ENCODE data around the gene FAM118A. TPM values are rescaled to one million over a fixed set of nuclear protein-coding genes. Genes with fewer than 3 reads are reported as not detected.

The FAM118A gene
- total and polyA plus RNA-seq, 2 of the 8 experiments (the other 6 are each of a cell fraction or from before 2014, with no cell fraction given) = 8.5 to 18.6 TPM

DNA sequence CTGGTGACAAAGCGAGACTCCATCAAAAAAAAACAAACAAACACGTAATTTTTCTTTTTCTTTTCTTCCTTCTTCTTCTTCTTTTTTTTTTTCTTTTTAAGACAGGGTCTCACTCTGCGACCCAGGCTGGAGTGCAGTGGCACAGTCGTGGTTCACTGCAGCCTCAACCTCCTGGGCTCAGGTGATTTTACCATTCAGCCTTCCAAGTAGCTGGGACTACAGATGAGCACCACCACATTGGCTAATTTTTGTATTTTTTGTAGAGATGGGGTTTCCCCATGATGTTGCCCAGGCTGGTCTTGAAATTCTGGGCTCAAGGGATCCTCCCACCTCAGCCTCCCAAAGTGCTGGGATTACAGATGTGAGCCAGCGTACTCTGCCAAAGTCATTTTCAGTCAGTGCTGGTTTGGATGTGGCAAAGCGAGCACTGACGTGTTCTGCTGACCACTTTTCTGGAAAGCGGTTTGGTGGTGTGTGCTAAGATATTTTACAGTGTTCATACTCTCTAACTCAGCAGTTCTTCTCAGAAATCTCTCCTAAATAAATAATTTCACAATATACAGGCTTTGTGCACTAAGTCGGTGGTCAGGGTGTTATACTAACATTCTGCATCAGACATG, 10.7 kb downstream of the FAM118A start:
- FAIRE-seq (no peak), DNase-seq (ENCODE audit: low read depth in 1 of 2, low spot score in 2 of 2) (no peak)
- Histone ChIP-seq H3K4me2 (ENCODE audit: insufficient read depth in 1 of 2, low read depth in 2 of 2, low read length in 2 of 2) (no peak overlapping the region), H2BK12ac (ENCODE audit: low read depth, low read length) (no peak overlapping the region), H2BK5ac (ENCODE audit: low read depth, low read length) (no peak overlapping the region), H3K4me1 (replicated peaks in 1 of 4; ENCODE audit: control insufficient read depth in 3 of 4, insufficient read depth in 4 of 4, low read length in 3 of 4) (no peaks in the 10 kb centered on the region; a peak in 3 of 7 replicates), H4K20me1 (replicated peaks in 1 of 2; ENCODE audit: control insufficient read depth in 1 of 2, insufficient read depth in 2 of 2, low read length in 2 of 2) (peaks cover 0 to 12% of the 10 kb centered on the region in 2 experiments), H3K9ac (replicated peaks in 1 of 4; ENCODE audit: extremely low read depth in 1 of 4, low read depth in 3 of 4, low read length in 3 of 4) (no peak overlapping the region), H2BK120ac (replicated peaks; ENCODE audit: low read depth, low read length) (no peak overlapping the region), H4K91ac (replicated peaks; ENCODE audit: insufficient read length, low read length) (no peak overlapping the region), H3K79me1 (ENCODE audit: low read depth, low read length) (peaks cover 8% of the 10 kb centered on the region), H3K23me2 (ENCODE audit: low read depth, low read length) (no peaks in the 10 kb centered on the region), H3K14ac (ENCODE audit: insufficient read length) (no peak overlapping the region), H4K5ac (ENCODE audit: insufficient read length, low read depth, low read length) (no peak overlapping the region), H3K18ac (ENCODE audit: extremely low read depth, low read length) (no peak overlapping the region), H2BK20ac (ENCODE audit: low read length) (no peak overlapping the region), H3K27ac (ENCODE audit: low read depth, low read length) (no peak overlapping the region), H3K36me3 (ENCODE audit: control insufficient read depth in 2 of 4, insufficient read depth in 4 of 4, low read length in 3 of 4) (peaks cover 0 to 10% (median 6%) of the 10 kb centered on the region in 4 experiments; a peak in 4 of 8 replicates), H3K4me3 (ENCODE audit: extremely low read depth in 1 of 4, insufficient read depth in 2 of 4, low read depth in 3 of 4, low read length in 4 of 4) (no peak overlapping the region), H3K56ac (replicated peaks; ENCODE audit: insufficient read length, low read depth, low read length) (no peak overlapping the region), H3K23ac (ENCODE audit: insufficient read length) (no peak overlapping the region), H4K8ac (ENCODE audit: extremely low read depth, insufficient read depth, low read length) (no peak overlapping the region), H2AK5ac (ENCODE audit: low read depth, low read length) (no peak overlapping the region), H2AFZ (ENCODE audit: low read length) (no peak overlapping the region), H3K27me3 (replicated peaks in 1 of 4; ENCODE audit: control insufficient read depth in 3 of 4, extremely low read depth in 1 of 4, insufficient read depth in 3 of 4, low read length in 3 of 4) (no peaks in the 10 kb centered on the region), H2BK15ac (ENCODE audit: low read length) (no peak overlapping the region), H3K9me3 (ENCODE audit: insufficient read depth in 2 of 2, low read depth in 1 of 2, low read length in 1 of 2) (no peaks in the 10 kb centered on the region), H3K79me2 (ENCODE audit: control insufficient read depth in 1 of 2, insufficient read depth in 2 of 2, low read length in 2 of 2) (peaks cover 0 to 44% of the 10 kb centered on the region in 2 experiments; a peak in 3 of 4 replicates), H3K4ac (replicated peaks; ENCODE audit: insufficient read length, low read depth, low read length) (no peak overlapping the region)
- TF ChIP-seq CEBPB (IDR thresholded peaks at IDR 0.05; ENCODE audit: low read depth, low read length) (no peak), CHD2 (IDR thresholded peaks at IDR 0.05; ENCODE audit: low read length) (no peak), SP4 (IDR thresholded peaks at IDR 0.05; ENCODE audit: low read length) (no peak), NANOG (IDR thresholded peaks at IDR 0.05; ENCODE audit: insufficient read depth, low read depth, low read length, poor library complexity, severe bottlenecking) (no peak), ASH2L (IDR thresholded peaks at IDR 0.05; ENCODE audit: low read length) (no peak)
- CTCF ChIA-PET (ENCODE audit: partially characterized antibody) = interaction anchor here (1.3 kb wide), 1 partner anchor 15 kb away, joined by 5 read pairs; no protein-coding TSS in a partner anchor
- WGBS, 2 experiments (ENCODE audit: extremely low coverage in 1 of 2, insufficient coverage in 1 of 2, insufficient read length in 1 of 2, insufficient replicate concordance in 2 of 2, low coverage in 1 of 2, low lambda C conversion rate in 2 of 2, missing lambda C conversion rate in 1 of 2) = 88 to 100% methylated on average over 1 to 9 of the region's 9 CpGs
- POLR2A ChIA-PET (ENCODE audit: partially characterized antibody) = no interaction called here
